Measurements from ENCODE around the gene ARHGEF9.
"Not testable (repeated sequence)": the region's sequence is repeated elsewhere in the genome, so short reads cannot be mapped to it uniquely, and the experiment has no call there.

Gene ARHGEF9

GRCh38 chrX:63656871-63657580 lies 128.0 kb downstream of the ARHGEF9 start:
- DNase-seq = no peak

DNA sequence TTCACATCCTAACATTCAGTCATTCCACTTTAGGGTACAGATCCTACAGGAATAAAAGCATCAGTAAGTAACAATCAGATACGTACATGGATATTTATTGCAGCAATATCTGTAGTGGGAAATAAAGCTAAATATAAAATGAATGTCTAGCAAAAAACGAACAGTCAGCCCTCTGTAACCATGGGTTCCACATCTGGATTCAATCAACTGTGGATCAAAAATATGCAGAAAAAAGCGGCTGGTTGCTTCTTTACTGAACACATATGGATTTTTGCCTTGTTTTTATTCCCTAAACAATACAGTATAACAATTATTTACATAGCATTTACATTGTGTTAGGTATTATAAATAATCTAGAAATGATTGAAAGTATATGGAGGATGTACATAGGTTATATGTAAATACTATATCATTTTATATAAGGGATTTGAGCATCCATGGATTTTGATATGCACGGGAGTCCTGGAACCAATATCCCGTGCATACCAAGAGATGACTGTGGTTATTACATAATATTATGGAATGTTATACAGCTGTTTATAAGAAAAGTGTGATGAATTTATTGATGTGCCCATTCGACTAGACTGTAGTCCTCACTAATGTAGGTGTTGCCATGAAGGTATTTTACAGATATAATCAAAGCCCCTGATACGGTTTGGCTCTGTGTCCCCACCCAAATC lies 132.8 kb downstream of the ARHGEF9 start:
- no peak for DNase-seq

DNA sequence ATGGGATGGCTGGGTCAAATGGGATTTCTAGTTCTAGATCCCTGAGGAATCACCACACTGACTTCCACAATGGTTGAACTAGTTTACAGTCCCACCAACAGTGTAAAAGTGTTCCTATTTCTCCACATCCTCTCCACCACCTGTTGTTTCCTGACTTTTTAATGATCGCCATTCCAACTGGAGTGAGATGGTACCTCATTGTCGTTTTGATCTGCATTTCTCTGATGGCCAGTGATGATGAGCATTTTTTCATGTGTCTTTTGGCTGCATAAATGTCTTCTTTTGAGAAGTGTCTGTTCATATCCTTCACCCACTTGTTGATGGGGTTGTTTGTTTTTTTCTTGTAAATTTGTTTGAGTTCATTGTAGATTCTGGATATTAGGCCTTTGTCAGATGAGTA lies 139.3 kb downstream of the ARHGEF9 start:
- DNase-seq = not testable (repeated sequence)

DNA sequence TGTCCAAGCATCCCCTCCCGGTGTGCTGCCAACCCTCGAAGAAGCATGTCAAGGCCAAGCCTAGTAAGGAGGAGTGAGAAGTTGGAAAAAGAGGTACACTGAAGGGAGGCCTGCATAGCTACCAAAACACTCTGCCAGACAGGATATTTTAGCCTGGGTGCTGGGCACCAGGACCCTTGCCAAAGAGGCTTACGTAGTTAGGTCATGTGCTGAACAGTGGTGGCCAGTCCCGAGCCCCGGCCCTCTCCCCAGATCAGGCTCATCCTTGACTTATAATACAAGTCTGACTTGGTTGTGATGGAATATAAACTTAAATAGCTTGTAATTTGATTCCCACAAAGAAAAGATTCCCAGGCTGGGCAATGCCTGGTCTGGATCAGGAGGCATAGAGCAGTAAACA lies 149.3 kb downstream of the ARHGEF9 start:
- no peak for DNase-seq

DNA sequence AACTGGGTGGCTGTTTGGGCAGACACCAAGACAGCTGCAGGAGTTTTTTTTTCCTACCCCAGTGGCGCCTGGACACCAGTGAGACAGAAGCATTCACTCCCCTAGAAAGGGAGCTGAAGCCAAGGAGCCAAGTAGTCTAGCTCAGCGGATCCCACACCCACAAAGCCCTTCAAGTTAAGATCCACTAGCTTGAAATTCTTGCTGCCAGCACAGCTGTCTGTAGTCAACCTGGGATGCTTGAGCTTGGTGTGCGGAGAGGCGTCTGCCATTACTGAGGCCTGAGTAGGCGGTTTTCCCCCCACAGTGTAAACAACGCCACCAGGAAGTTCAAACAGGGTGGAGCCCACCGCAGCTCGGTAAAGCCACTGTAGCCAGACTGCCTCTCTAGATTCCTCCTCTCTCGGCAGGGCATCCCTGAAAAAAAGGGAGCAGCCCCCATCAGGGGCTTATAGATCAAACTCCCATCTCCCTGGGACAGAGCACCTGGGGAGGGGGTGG lies 171.4 kb downstream of the ARHGEF9 start:
- no peak for DNase-seq

GRCh38 chrX:63585936-63586335 lies 199.1 kb downstream of the ARHGEF9 start:
- DNase-seq = no peak
